WI38 (cell line): ENCODE data around the gene TEAD1.

ENCODE experiments used
- H3K4me3 ChIP-seq: 2 replicates; pipeline ENCODE4 v1.5.1; 2011; ENCODE audit warnings: low read depth, mild to moderate bottlenecking, control low read depth, low read length
- TF ChIP-seq, protein P1 (sequence below): IDR thresholded peaks from 2 replicates; pipeline ENCODE4 v1.5.1; 2012; ENCODE audit warnings: low read depth, mild to moderate bottlenecking, control low read depth, low read length

TEAD1 gene

GRCh38 chr11:12853652-12854296, 179.6 kb downstream of the TEAD1 start:
- TF ChIP-seq, protein P1, sequence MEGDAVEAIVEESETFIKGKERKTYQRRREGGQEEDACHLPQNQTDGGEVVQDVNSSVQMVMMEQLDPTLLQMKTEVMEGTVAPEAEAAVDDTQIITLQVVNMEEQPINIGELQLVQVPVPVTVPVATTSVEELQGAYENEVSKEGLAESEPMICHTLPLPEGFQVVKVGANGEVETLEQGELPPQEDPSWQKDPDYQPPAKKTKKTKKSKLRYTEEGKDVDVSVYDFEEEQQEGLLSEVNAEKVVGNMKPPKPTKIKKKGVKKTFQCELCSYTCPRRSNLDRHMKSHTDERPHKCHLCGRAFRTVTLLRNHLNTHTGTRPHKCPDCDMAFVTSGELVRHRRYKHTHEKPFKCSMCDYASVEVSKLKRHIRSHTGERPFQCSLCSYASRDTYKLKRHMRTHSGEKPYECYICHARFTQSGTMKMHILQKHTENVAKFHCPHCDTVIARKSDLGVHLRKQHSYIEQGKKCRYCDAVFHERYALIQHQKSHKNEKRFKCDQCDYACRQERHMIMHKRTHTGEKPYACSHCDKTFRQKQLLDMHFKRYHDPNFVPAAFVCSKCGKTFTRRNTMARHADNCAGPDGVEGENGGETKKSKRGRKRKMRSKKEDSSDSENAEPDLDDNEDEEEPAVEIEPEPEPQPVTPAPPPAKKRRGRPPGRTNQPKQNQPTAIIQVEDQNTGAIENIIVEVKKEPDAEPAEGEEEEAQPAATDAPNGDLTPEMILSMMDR: no peak
- H3K4me3 ChIP-seq: no peak overlapping the region

GRCh38 chr11:12854297-12854661, 180.1 kb downstream of the TEAD1 start:
- TF ChIP-seq, protein P1: no peak
- H3K4me3 ChIP-seq: no peak overlapping the region

DNA sequence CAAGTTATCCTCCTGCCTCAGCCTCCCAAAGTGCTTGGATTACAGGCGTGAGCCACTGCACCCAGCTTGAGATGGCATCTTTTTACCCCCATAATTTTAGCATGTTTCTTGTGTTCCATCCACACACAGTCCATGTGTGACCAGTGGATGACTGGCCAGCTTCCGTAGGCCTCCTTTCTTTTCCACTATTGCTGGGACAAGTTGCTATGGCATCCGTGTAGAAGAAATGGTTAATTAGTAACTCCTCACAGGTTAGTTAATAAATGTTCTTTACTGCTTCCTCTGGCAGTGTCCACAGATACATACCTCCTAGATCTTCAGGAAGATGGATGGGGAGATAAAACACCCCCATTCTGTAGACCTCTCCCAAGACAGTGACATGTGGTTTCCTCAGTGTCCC, 180.6 kb downstream of the TEAD1 start:
- no peak overlapping the region for H3K4me3 ChIP-seq
- TF ChIP-seq, protein P1: no peak

- no peak overlapping the region for H3K4me3 ChIP-seq
- TF ChIP-seq, protein P1: no peak
These were observed 182.1 kb downstream of the TEAD1 start for GRCh38 chr11:12856338-12856737.

DNA sequence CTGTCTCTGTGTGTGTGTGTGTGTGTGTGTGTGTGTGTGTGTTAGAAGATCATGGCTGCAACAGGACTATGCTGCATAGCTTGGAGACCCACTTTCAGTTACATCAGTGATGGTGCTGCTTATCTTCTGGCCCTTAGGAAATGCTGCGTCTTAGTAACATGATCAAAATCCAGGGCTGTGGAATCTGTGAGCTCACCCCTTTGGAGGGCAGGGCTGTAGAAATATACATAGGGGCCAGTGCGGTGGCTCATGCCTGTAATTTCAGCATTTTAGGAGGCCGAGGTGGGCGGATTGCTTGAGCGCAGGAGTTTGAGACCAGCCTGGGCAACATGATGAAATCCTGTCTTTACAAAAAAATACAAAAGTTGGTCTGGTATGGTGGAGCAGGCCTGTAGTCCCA, 183.4 kb downstream of the TEAD1 start:
- TF ChIP-seq, protein P1: no peak
- H3K4me3 ChIP-seq: no peak overlapping the region

GRCh38 chr11:12859872-12860657, 185.8 kb downstream of the TEAD1 start:
- TF ChIP-seq, protein P1: no peak
- H3K4me3 ChIP-seq: no peak overlapping the region

GRCh38 chr11:12860827-12861226, 186.6 kb downstream of the TEAD1 start:
- H3K4me3 ChIP-seq: no peak overlapping the region
- TF ChIP-seq, protein P1: no peak
